Osteoblast (primary cell): ENCODE results near the gene DLL4. TPM values are rescaled to one million over a fixed set of nuclear protein-coding genes. Genes with fewer than 3 reads are reported as not detected.

ENCODE experiments used
- DNase-seq: peaks from one replicate; pipeline ENCODE4 v3.0.0; 2011; ENCODE audit warnings: low spot score, mixed read lengths; ENCODE audit not compliant: insufficient read length; ENCODE audit errors: missing footprints
- H2AFZ ChIP-seq: 2 replicates; pipeline ENCODE4 v1.6.0; 2011; ENCODE audit warnings: mild to moderate bottlenecking, low read length
- H3K27ac ChIP-seq: 2 replicates; pipeline ENCODE4 v1.5.1; 2011; ENCODE audit warnings: mild to moderate bottlenecking, low read depth, low read length, moderate library complexity
- H3K27me3 ChIP-seq: 2 replicates; pipeline ENCODE4 v1.6.0; 2012; ENCODE audit warnings: mild to moderate bottlenecking, control low read depth, inconsistent platforms, low read length, moderate library complexity; ENCODE audit not compliant: insufficient read depth
- H3K36me3 ChIP-seq: 2 replicates; pipeline ENCODE4 v1.5.1; 2011; ENCODE audit warnings: mild to moderate bottlenecking, low read length, control low read depth, moderate library complexity; ENCODE audit not compliant: insufficient read depth
- H3K4me1 ChIP-seq: 2 replicates; pipeline ENCODE4 v1.5.1; 2011; ENCODE audit warnings: mild to moderate bottlenecking, low read length, control low read depth, moderate library complexity; ENCODE audit not compliant: insufficient read depth
- H3K4me2 ChIP-seq: 2 replicates; pipeline ENCODE4 v1.6.0; 2011; ENCODE audit warnings: mild to moderate bottlenecking, low read length; ENCODE audit not compliant: insufficient read depth
- H3K4me3 ChIP-seq: fragments of 200-600 bp; sonication (generic); 3 replicates; pipeline ENCODE4 v1.5.1; 2012; ENCODE audit warnings: mild to moderate bottlenecking, low read length, inconsistent platforms; ENCODE audit not compliant: insufficient read depth
- H3K79me2 ChIP-seq: 2 replicates; pipeline ENCODE4 v1.6.0; 2012; ENCODE audit warnings: mild to moderate bottlenecking, low read length, control low read depth, inconsistent platforms; ENCODE audit not compliant: insufficient read depth
- H3K9me3 ChIP-seq: 2 replicates; pipeline ENCODE4 v1.5.1; 2011; ENCODE audit warnings: low read depth, low read length, control low read depth
- H4K20me1 ChIP-seq: 2 replicates; pipeline ENCODE4 v1.6.0; 2012; ENCODE audit warnings: mild to moderate bottlenecking, low read length, control low read depth; ENCODE audit not compliant: insufficient read depth
- total RNA-seq: library from RNA; depleted of rRNA; stranded (reverse); fragments of >200 nt; gene quantifications from 2 replicates; pipeline ENCODE4 v1.2.3, GENCODE V29; 2012
- TF ChIP-seq, protein P1 (sequence below): IDR thresholded peaks from 2 replicates; pipeline ENCODE4 v1.5.1; 2011; ENCODE audit warnings: mild to moderate bottlenecking, low read depth, low read length, moderate library complexity; ENCODE audit errors: extremely low read depth

DLL4 gene
- total RNA-seq, 1 donor: not detected

DNA sequence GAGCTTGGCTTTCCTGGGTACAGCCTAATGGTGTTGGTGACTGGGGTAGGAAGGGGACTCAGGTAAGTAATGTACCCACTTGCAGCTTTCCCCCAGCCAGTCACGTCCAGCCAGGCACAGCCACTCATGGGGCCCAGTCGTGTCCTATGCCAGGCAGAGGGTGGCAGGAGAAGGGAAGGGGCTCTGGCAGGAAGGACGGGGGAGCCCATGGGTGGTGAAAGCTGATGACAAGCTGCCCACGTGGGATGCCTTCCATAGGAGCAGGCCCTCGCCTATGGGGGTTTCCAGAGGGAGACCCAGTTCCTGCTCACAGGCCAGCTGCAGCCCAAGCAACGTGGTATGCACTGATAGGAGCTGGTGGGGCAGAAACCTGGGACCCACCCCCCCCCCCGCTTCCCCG, 34.9 kb downstream of the DLL4 start:
- TF ChIP-seq, protein P1, sequence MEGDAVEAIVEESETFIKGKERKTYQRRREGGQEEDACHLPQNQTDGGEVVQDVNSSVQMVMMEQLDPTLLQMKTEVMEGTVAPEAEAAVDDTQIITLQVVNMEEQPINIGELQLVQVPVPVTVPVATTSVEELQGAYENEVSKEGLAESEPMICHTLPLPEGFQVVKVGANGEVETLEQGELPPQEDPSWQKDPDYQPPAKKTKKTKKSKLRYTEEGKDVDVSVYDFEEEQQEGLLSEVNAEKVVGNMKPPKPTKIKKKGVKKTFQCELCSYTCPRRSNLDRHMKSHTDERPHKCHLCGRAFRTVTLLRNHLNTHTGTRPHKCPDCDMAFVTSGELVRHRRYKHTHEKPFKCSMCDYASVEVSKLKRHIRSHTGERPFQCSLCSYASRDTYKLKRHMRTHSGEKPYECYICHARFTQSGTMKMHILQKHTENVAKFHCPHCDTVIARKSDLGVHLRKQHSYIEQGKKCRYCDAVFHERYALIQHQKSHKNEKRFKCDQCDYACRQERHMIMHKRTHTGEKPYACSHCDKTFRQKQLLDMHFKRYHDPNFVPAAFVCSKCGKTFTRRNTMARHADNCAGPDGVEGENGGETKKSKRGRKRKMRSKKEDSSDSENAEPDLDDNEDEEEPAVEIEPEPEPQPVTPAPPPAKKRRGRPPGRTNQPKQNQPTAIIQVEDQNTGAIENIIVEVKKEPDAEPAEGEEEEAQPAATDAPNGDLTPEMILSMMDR: no peak
- H3K9me3 ChIP-seq: no peaks in the 10 kb centered on the region
- DNase-seq: no peak
- H3K27ac ChIP-seq: no peak overlapping the region
- no peak overlapping the region for H3K4me2 ChIP-seq
- H3K79me2 ChIP-seq: no peaks in the 10 kb centered on the region
- H3K4me3 ChIP-seq: no peak overlapping the region
- H2AFZ ChIP-seq: no peak overlapping the region
- no peaks in the 10 kb centered on the region for H3K4me1 ChIP-seq
- H4K20me1 ChIP-seq: no peaks in the 10 kb centered on the region
- no peaks in the 10 kb centered on the region for H3K36me3 ChIP-seq
- H3K27me3 ChIP-seq: no peaks in the 10 kb centered on the region

DNA sequence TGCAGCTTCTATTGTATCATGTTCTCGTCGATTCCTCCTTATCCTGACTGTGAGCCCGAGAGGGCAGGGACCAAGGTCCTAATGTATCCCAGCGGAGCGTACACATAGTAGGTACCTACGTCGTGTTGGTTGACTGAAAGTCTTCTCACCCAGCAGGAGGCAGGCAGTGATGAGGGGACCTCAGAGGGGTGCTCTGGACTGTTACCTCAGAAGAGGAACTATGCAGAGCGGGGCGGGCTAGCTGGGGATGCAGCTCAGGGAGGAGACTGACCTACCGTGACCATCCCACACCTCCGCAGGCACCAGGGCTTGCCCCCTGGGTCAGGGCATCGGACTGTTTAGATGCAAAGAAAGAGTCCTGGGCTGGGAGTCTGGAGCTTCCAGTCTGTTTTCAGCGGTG, 35.5 kb downstream of the DLL4 start:
- H4K20me1 ChIP-seq: no peaks in the 10 kb centered on the region
- H3K4me3 ChIP-seq: no peak overlapping the region
- DNase-seq: no peak
- no peaks in the 10 kb centered on the region for H3K9me3 ChIP-seq
- H3K27ac ChIP-seq: no peak overlapping the region
- H3K4me2 ChIP-seq: no peak overlapping the region
- TF ChIP-seq, protein P1: no peak
- H2AFZ ChIP-seq: no peak overlapping the region
- H3K4me1 ChIP-seq: no peaks in the 10 kb centered on the region
- H3K27me3 ChIP-seq: no peaks in the 10 kb centered on the region
- H3K36me3 ChIP-seq: no peaks in the 10 kb centered on the region
- no peaks in the 10 kb centered on the region for H3K79me2 ChIP-seq

DNA sequence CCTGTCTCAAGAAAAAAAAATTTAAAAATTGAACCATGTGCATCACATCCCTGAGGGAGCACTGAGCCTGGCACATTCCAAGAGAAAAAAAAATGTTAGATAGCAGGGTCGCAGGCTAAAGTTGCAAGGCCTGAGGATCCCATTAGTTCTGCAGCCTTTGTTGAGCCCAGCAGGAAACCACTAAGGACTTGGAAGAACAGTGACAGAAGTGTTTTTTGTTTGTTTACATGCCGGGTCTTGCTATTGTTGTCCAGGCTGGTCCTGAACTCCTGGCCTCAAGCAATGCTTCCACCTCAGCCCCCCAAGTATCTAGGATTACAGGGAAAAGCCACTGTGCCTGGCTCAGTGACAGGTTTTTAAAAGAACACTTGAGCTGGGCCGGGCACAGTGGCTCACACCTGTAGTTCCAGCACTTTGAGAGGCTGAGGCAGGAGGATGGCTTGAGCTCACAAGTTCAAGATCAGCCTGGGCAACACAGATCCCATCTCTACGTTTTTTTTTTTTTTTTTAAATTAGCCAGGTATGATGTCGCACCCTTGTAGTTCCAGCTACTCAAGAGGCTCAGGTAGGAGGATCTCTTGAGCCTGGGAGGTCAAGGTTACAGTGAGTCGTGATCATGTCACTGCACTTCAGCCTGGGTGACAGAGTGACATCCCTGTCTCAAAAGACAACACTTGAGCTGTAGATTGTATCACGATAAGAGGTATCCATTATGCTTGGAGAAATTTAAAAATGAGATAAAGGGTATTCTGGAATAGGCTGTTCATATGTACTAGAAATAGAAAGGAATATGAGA, 39.3 kb downstream of the DLL4 start:
- Histone ChIP-seq H2AFZ (no peak overlapping the region), H3K27me3 (no peaks in the 10 kb centered on the region), H4K20me1 (no peaks in the 10 kb centered on the region), H3K27ac (no peak overlapping the region), H3K79me2 (no peaks in the 10 kb centered on the region), H3K36me3 (no peaks in the 10 kb centered on the region), H3K4me3 (no peak overlapping the region), H3K4me1 (no peaks in the 10 kb centered on the region), H3K4me2 (no peak overlapping the region), H3K9me3 (no peaks in the 10 kb centered on the region)
- no peak for DNase-seq
- TF ChIP-seq, protein P1: no peak

DNA sequence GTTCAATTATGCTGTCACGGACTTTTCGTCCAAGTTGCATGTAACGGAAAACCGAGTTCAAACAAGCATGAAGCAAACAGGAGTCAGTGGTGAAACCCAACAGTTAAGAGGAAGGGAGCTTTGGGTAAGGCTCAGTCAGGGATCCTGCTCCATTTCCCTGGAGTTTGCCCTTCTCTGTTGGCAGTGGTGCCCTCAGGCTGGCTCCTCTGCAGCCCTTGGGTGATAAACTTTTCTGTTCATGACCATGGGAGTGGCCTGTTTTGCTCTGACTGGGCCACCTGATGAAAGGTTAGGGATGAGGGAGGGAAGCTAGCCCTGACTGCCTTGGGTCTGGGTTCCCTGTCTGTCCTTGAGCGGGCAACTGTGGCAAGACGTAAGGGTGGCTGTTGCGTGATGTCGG, 40.2 kb downstream of the DLL4 start:
- Histone ChIP-seq H3K36me3 (peaks cover under 1% of the 10 kb centered on the region), H4K20me1 (no peaks in the 10 kb centered on the region), H3K9me3 (no peaks in the 10 kb centered on the region), H2AFZ (no peak overlapping the region), H3K27me3 (no peaks in the 10 kb centered on the region), H3K4me2 (no peak overlapping the region), H3K4me1 (no peaks in the 10 kb centered on the region), H3K27ac (no peak overlapping the region), H3K79me2 (no peaks in the 10 kb centered on the region), H3K4me3 (no peak overlapping the region)
- no peak for DNase-seq
- TF ChIP-seq, protein P1: no peak
